Measurements from ENCODE around the gene ELAVL2.

- TF ChIP-seq CTCF (IDR thresholded peaks at IDR 0.05) (no peak), ZFX (IDR thresholded peaks at IDR 0.05; ENCODE audit: borderline replicate concordance) (no peak)
Observed at GRCh38 chr9:23644896-23645295, 181.1 kb downstream of the ELAVL2 start.

Measured in 22Rv1 (cell line).